PC-9 (cell line): ENCODE data around the gene ARHGAP26.

Source experiments
- CTCF ChIP-seq: fragments of 200-600 bp; sonication (generic); conservative IDR thresholded peaks from 2 replicates; pipeline ENCODE4 v1.6.1; 2017; ENCODE audit warnings: mixed run types, antibody characterized with exemption, mild to moderate bottlenecking, moderate library complexity
- EZH2 ChIP-seq: fragments of 200-600 bp; sonication (generic); IDR thresholded peaks from 2 replicates; pipeline ENCODE4 v1.8.0; 2017; ENCODE audit warnings: antibody characterized with exemption, low read depth

- TF ChIP-seq CTCF (no peak), EZH2 (no peak)
Observed at GRCh38 chr5:143110591-143110990, 340.4 kb downstream of the ARHGAP26 start.
